Measurements from ENCODE around the gene AKR1C4.

Gene AKR1C4

DNA sequence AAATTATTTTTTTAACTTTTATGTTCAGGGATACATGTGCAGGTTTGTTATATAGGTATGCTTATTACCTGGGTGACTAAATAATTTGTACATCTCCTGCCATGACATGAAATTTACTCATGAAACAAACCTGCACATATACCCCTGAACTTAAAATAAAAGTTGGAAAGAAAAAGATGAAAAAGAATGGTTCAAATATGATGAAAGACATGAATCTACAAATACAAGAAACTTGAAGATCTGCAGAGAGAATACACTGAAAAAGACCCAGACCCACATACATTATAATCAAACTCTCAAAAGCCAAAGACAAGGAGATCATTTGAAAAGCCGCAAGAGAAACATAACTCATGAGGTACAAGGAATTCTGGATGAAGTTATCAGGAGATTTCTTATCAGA, 70.2 kb downstream of the AKR1C4 start:
- no peak for DNase-seq (ENCODE audit: low spot score)

DNA sequence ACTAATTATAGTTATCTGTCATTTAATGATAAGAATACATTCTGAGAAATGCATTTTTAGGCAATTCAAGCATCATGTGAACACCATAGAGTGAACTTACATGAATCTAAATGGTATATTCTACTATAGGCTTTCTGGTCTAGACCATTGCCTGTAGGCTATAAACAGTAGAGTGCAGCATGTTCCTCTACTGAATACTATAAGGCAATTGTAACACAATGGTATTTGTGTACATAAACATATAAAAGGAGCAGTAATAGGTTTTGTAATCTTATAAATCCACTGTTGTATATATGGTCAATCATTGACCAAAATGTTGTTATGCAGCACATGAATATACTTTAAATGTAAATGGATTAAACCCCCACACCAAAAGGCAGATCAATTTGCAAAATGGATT, 71.6 kb downstream of the AKR1C4 start:
- DNase-seq (ENCODE audit: low spot score) = no peak
